CD4-positive, alpha-beta T cell treated with Interferon gamma for 1 hour (primary cell): ENCODE measurements around the gene AADAT.

Experiments used
- DNase-seq: peaks from one replicate; pipeline ENCODE4 v3.0.0-alpha.2; 2020

The AADAT gene

DNA sequence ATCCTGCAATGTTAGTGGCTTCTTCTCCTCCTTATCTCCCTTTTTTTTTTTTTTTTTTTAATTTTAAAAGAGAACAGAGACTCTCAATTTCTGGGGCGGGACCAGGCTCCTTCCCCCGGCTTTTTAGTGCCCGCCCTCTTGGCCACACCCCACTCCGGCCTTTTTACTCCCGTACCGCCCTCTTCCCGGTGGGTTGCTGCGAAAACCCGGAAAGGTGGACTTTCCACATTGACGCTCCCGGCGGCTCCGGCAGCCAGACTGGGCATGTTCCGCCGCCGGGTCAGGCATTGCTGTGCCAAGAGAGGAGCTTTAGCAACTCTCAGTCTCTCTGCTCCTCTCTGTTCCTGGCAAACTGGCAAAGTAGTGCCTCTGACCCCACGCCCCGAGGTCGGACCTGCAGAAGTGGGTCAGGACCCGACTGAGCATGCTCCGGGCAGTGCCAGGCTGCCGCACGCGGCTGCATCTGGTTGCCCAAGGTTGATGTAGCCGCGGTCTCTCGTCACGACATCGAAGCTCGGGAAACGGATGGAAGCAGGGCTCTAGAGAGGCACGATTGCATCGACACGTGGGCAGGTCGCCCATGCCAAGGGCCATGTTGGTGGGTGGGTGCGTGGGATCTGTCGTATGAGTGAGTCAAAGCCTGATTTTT, 62.5 kb downstream of the AADAT start:
- DNase-seq, result peak; percentile 86

- peak; percentile 85 for DNase-seq
Observed at GRCh38 chr4:170026253-170027021, 63.3 kb downstream of the AADAT start, which contains the start of gene MFAP3L. MFAP3L (minus strand) TSS chr4:170026395; CDS start chr4:170005877, 20,518 bp downstream.

DNA sequence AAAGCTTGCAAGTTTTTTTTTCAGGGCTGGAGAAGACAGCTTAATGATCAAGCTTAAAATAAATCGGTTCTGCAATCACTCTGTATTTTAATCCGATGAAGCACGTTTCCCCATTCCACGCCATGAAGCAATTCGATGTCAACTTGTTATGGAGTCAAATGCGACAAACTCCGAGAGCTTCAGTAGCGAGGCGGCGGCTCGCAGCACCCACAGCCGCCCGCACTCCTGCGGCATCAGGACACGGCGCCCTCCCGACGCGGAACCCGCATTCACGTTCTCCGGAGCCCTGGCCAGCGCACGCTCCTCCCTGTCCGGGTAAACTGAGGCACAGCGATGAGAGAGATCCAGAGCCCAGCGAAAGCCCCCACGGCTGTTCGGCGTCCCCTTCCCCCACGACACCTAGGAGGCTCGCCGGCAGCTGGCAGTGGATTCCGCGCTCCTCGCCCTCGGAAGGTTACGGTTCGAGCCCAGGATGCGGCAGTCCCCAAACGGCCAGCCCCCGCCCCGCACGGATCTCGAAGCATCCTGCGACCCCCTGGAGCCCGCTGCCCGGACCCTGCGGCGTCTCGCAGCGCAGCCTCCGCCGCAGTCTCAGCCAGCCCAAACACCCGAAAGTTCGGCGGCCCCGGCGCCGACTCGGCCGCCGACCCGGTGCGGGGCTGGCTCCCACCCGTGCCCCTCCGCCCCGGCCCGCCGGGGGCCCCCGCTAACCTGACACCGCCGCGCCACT, 64.1 kb downstream of the AADAT start:
- no peak for DNase-seq

- DNase-seq, result no peak
Observed at GRCh38 chr4:170022211-170022610, 67.5 kb downstream of the AADAT start.

GRCh38 chr4:170017252-170017651, 72.5 kb downstream of the AADAT start:
- no peak for DNase-seq

DNA sequence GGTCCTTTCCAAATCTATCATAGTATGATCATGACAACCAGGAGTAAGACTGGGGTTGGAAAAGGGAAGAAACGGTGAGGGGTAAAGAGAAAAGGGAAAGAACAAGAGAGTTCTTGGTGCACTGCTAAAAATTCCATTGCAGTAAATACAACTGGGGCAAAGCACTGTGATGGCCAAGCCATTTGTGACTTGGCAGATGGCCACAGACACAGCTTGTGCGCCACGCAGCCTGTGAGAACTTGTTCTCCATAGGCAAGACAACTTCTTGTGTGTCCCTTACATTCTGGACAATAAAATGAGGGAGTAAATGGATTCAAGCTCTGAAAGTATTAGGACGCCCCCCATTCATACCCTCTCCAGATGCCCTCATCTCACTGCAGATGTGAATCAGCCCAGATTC, 74.5 kb downstream of the AADAT start:
- DNase-seq, result no peak

- DNase-seq, result no peak
Observed at GRCh38 chr4:170014359-170015011, 75.3 kb downstream of the AADAT start.

GRCh38 chr4:170012629-170012958, 77.2 kb downstream of the AADAT start:
- DNase-seq, result no peak

- no peak for DNase-seq
Observed at GRCh38 chr4:170011921-170012628, 77.7 kb downstream of the AADAT start.
